Left lobe of liver (tissue), 2 donors: ENCODE data around the gene PPP4C. TPM values are rescaled to one million over a fixed set of nuclear protein-coding genes. Genes with fewer than 3 reads are reported as not detected.
"Not testable (repeated sequence)": the region's sequence is repeated elsewhere in the genome, so short reads cannot be mapped to it uniquely, and the experiment has no call there.

Experiments
- ATAC-seq: fragments of 200-7000 bp; cut with Tn5 transposase; one replicate; pipeline ENCODE4 v1.9.1; 2020; ENCODE audit warnings: mild to moderate bottlenecking, moderate library complexity
- DNase-seq: peaks from one replicate; pipeline ENCODE4 v3.0.0-alpha.2; 2020; ENCODE audit warnings: low spot score
- total RNA-seq: library from RNA; stranded (reverse); gene quantifications from one replicate; pipeline ENCODE4 v1.2.1, GENCODE V29; 2021
- donor health status: DM: no; HTN: no; CAD: no; lungs with moderate emphysema.
- donor health status: DM: no; HTN: yes; CAD: no.

Gene PPP4C
- total RNA-seq, 1 donor from 2014 or later = 51.0 TPM

GRCh38 chr16:30121741-30122571 lies 46.2 kb downstream of the PPP4C start:
- peak; percentile 56 for DNase-seq
- peak; percentile 24 for ATAC-seq

GRCh38 chr16:30122604-30123160 lies 46.9 kb downstream of the PPP4C start:
- peak; percentile 6 for ATAC-seq
- DNase-seq = no peak

GRCh38 chr16:30124985-30125379 lies 49.2 kb downstream of the PPP4C start:
- no peak for ATAC-seq
- DNase-seq = no peak

GRCh38 chr16:30125690-30126089 lies 49.9 kb downstream of the PPP4C start:
- not testable (repeated sequence) for ATAC-seq, DNase-seq

GRCh38 chr16:30127993-30128392 lies 52.2 kb downstream of the PPP4C start:
- ATAC-seq (no peak), DNase-seq (no peak)

GRCh38 chr16:30131869-30132475 lies 56.2 kb downstream of the PPP4C start:
- no peak for DNase-seq
- ATAC-seq = no peak

GRCh38 chr16:30132591-30132990 lies 56.8 kb downstream of the PPP4C start:
- ATAC-seq = no peak
- no peak for DNase-seq

Other genes starting within 250 kb of the PPP4C start
- 53.1 TPM for gene CDIPT, start 212.8 kb upstream of the PPP4C start, total RNA-seq
- gene SEZ6L2, start 176.4 kb upstream of the PPP4C start, total RNA-seq = 0.55 TPM
- 0.13 TPM for gene ASPHD1, start 175.5 kb upstream of the PPP4C start, total RNA-seq
- gene KCTD13, start 149.8 kb upstream of the PPP4C start, total RNA-seq = 9.8 TPM
- gene TMEM219, start 113.9 kb upstream of the PPP4C start, total RNA-seq = 71.0 TPM
- gene TAOK2, start 102.1 kb upstream of the PPP4C start, total RNA-seq = 21.1 TPM
- 9.2 TPM for gene HIRIP3, start 80.4 kb upstream of the PPP4C start, total RNA-seq
- gene INO80E, start 79.8 kb upstream of the PPP4C start, total RNA-seq = 34.7 TPM
- gene DOC2A, start 65.0 kb upstream of the PPP4C start, total RNA-seq = 0.15 TPM
- not detected for gene C16orf92, start 52.8 kb upstream of the PPP4C start, total RNA-seq
- 0.13 TPM for gene TLCD3B, start 44.7 kb upstream of the PPP4C start, total RNA-seq
- gene ALDOA, start 10.2 kb upstream of the PPP4C start, total RNA-seq = 176 TPM
- 0.86 TPM for gene TBX6, start 15.9 kb downstream of the PPP4C start, total RNA-seq
- 20.9 TPM for gene YPEL3, start 20.2 kb downstream of the PPP4C start, total RNA-seq
- gene GDPD3, start 37.5 kb downstream of the PPP4C start, total RNA-seq = 1.4 TPM
- gene MAPK3, start 47.2 kb downstream of the PPP4C start, total RNA-seq = 12.3 TPM
- 8.5 TPM for gene CORO1A, start 107.6 kb downstream of the PPP4C start, total RNA-seq
- gene BOLA2B, start 117.7 kb downstream of the PPP4C start, total RNA-seq = 21.7 TPM
- gene SLX1A, start 117.9 kb downstream of the PPP4C start, total RNA-seq = 77.1 TPM
- 22.8 TPM for gene SULT1A3, start 123.3 kb downstream of the PPP4C start, total RNA-seq
- gene NPIPB13, start 172.5 kb downstream of the PPP4C start, total RNA-seq = 6.2 TPM